ENCODE results near the gene FCGR3A.

Gene FCGR3A

DNA sequence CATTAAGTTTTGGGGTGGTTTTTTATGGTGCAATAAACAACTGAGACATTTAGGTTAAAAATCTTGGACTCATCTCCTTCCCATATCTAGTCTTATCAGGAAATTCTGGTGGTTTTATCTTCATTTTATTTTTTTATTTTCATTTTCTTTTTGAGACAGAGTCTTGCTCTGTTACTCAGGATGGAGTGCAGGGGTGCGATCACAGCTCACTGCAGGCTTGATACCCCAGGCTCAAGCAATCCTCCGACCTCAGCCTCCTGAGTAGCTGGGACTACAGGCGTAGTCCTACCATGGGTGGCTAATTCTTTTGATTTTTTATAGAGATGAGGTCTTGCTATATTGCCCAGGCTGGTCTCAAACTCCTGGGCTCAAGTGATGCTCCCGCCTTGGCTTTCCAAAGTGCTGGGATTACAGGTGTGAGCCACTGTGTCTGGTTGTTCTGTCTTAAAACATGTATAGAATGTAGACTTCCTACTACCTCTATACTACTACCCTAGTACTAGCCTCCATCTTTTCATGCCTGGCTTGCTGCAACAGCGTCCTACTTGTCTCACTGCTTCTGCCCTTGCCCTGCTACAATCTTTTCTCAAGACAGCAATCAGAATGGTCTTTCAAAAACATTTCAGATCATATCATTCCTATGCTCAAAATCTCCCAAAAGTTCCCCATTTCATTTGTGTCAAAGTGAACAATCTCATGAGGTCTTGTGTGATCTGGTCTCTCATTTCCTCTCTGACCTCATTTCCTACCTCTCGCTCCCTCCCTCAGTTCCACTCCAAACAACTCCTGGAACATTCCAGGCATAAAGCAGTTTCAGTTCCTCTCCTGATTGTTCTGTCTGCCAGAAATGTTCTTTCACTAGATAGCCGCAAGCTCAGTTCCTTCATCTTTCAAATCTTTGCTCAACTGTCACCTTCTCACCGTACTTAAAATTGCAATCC lies 50.2 kb downstream of the FCGR3A start:
- DNase-seq = no peak

DNA sequence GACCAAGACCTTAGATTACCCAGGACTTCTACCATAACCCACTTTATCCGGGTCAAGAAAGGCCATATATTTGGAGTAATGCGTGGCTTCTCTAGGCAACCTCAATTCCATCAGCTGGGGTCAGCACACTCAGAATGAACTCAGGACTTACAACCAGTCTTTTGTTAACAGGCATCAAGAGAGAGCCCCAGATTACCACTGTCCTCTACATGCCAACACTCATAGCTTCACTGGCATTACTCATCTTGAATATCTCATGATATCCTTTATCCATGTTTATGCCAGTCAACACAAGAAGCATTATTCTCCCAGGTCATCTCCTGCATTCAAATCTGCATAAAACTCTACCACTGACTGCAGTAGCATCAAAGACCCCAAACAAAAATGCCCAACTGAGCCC lies 51.0 kb downstream of the FCGR3A start:
- no peak for DNase-seq

DNA sequence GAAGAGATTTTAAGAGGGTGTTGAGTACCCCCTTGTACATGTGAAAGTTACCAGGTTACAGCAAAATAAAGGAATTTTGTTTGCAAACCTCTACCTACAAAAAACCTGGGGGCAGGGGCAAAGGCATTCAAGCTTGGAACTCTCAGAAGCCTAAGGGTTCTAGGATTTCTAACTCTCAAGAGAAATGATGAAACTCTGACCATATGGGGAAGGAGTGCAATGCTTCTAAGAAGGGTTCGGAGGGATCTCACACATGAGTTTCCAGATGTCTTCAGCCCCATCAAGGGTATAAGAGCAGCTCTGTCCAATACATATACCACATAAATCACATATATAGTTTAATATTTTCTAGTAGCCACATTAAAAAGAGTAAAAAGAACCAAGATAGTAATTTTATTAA lies 51.7 kb downstream of the FCGR3A start:
- no peak for DNase-seq

DNA sequence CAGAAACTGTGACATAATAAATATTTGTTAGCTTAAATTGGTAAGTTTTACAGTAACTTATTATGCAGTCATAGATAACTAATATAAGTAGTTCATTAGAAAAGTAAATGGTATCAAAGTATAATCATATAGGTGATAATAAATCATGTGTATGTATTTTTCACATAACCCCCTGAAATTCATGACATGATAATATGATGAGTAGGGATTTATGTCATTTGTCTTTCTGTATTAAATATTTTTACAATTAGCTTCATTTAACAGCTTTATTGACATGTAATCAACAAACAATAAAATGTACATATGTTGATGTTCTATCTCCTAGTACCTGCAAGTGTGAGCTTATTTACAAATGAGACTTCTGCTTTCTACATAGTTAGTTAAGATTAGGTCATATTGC lies 54.1 kb downstream of the FCGR3A start:
- DNase-seq = no peak

DNA sequence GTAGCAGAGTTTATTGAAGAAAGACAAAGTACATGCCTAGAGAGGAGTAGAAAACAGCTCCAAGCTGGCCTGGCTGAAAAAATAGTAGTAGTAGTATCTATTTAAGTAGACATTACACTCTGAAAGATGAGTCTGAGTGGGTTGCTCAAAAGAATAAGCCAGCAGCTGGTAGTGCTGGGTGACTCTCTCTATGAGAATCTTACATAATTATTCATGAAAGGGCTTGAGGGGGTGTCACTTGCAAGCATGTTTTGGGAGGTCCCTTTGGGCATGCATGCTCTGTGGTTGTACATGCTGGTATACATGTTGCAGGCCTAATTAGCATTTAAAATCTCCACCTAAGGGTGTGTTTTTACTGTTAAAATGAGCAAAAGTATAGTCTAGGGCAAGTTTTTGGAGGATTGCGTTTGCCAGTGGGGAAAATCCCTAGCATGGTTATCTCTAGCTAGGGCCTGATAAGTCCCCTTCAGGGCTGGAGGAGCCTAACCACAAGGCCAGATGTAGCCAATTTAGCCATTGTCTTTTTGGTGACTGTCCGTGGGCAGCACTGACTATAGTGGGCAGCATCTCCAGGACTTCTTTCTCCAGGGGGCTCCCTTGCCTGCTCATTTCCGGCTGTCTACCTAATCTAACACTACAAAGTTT lies 55.4 kb downstream of the FCGR3A start:
- no peak for DNase-seq

DNA sequence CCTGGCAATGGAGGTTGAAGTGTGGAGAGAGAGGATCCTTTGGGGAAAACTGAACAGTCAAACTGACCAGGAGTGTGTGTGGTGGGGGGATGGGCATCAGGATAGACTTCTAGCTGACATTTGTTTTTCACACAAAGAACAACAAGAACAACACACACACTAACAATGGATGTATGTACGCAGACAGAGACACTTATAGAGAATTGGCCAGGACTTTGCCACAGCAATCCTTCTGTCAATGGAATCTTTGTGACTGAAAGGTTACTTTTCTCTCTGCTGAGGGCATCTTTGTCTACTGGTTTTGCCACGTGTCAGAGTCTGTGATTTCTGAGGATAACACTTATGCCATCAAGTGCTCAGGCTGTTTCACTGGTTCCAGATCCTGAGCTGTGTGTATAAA lies 56.8 kb downstream of the FCGR3A start:
- no peak for DNase-seq

Measured in stimulated activated naive CD4-positive, alpha-beta T cell treated with Interleukin-2 at 50 U/mL for 16 hours (primary cell).